ENCODE data around the gene ASPRV1.

GRCh38 chr2:69933839-69934613 lies 27.4 kb downstream of the ASPRV1 start:
- TF ChIP-seq POLR2AphosphoS5 (IDR thresholded peaks at IDR 0.05; ENCODE audit: low read depth, low read length) (no peak), REST (IDR thresholded peaks at IDR 0.05; ENCODE audit: insufficient read depth in 1 of 2, low read depth in 2 of 2, low read length in 2 of 2) (no peak), TAF1 (IDR thresholded peaks at IDR 0.05; ENCODE audit: borderline replicate concordance, insufficient read depth, low read length) (no peak)

Measured in PFSK-1 (cell line).